H1 (cell line): ENCODE results near the gene CTPS2. TPM values are rescaled to one million over a fixed set of nuclear protein-coding genes. Genes with fewer than 3 reads are reported as not detected.

Experiments used
- CTCF ChIA-PET: fragments of 300-600 bp; sonication (Branson Sonifier 250); formaldehyde crosslinking; loops from one replicate; lab custom pipeline; 2021; ENCODE audit not compliant: partially characterized antibody; lab: Charles Lee
- POLR2A ChIA-PET: fragments of 300-600 bp; sonication (Branson Sonifier 250); formaldehyde crosslinking; loops from one replicate; lab custom pipeline; 2021; ENCODE audit warnings: inconsistent platforms; ENCODE audit not compliant: partially characterized antibody; lab: Charles Lee
- DNase-seq, 2 experiments: peaks; one replicate each; pipeline versions ENCODE4 v3.0.0 to v3.0.0-alpha.2; 2010 to 2022; ENCODE audit warnings: low spot score in 2 of 2, low read depth in 1 of 2, mixed read lengths in 1 of 2
- FAIRE-seq: peaks from 2 replicates; lab custom pipeline; 2011; peaks lifted over from hg19 to GRCh38; lab: Jason Lieb, UNC
- H2AFZ ChIP-seq: 2 replicates; pipeline ENCODE4 v1.8.1; 2012; ENCODE audit warnings: low read length, inconsistent platforms
- H2AK5ac ChIP-seq: 2 replicates; pipeline ENCODE4 v1.6.1; 2013; ENCODE audit warnings: low read depth, low read length
- H2BK120ac ChIP-seq: replicated peaks from 2 replicates; pipeline ENCODE3; 2013; ENCODE audit warnings: low read depth, low read length, inconsistent platforms
- H2BK12ac ChIP-seq: 2 replicates; pipeline ENCODE4 v1.6.1; 2013; ENCODE audit warnings: low read depth, low read length
- H2BK15ac ChIP-seq: 2 replicates; pipeline ENCODE4 v1.6.1; 2013; ENCODE audit warnings: low read length
- H2BK20ac ChIP-seq: 2 replicates; pipeline ENCODE4 v1.6.1; 2013; ENCODE audit warnings: low read length
- H2BK5ac ChIP-seq: 2 replicates; pipeline ENCODE4 v1.6.1; 2013; ENCODE audit warnings: low read depth, low read length
- H3K14ac ChIP-seq: 2 replicates; pipeline ENCODE4 v1.6.1; 2013; ENCODE audit warnings: inconsistent platforms; ENCODE audit not compliant: insufficient read length
- H3K18ac ChIP-seq: 2 replicates; pipeline ENCODE4 v1.6.1; 2013; ENCODE audit warnings: low read length; ENCODE audit errors: extremely low read depth
- H3K23ac ChIP-seq: 2 replicates; pipeline ENCODE4 v1.6.1; 2013; ENCODE audit warnings: inconsistent platforms; ENCODE audit not compliant: insufficient read length
- H3K23me2 ChIP-seq: 2 replicates; pipeline ENCODE4 v1.6.1; 2013; ENCODE audit warnings: low read depth, low read length
- H3K27ac ChIP-seq: 2 replicates; pipeline ENCODE4 v1.6.1; 2011; ENCODE audit warnings: low read depth, low read length, inconsistent platforms
- H3K27me3 ChIP-seq, 4 experiments: replicated peaks in 1 of 4; 1 replicate in 1 of 4; 2 replicates in 3 of 4; pipeline versions ENCODE4 v1.6.1 to v1.8.1; 2011 to 2013; ENCODE audit warnings: low read length in 3 of 4, mild to moderate bottlenecking in 3 of 4, inconsistent platforms in 2 of 4, mixed read lengths in 2 of 4, moderate library complexity in 1 of 4; ENCODE audit not compliant: control insufficient read depth in 3 of 4, insufficient read depth in 3 of 4; ENCODE audit errors: extremely low read depth in 1 of 4
- H3K36me3 ChIP-seq, 4 experiments: 2 replicates each; pipeline versions ENCODE4 v1.6.1 to v1.8.1; 2011 to 2013; ENCODE audit warnings: mild to moderate bottlenecking in 4 of 4, low read length in 3 of 4, moderate library complexity in 2 of 4, control low read depth in 1 of 4, inconsistent platforms in 1 of 4; ENCODE audit not compliant: insufficient read depth in 4 of 4, control insufficient read depth in 2 of 4
- H3K4ac ChIP-seq: replicated peaks from 2 replicates; pipeline ENCODE3; 2013; ENCODE audit warnings: low read length, low read depth, mixed read lengths, inconsistent platforms; ENCODE audit not compliant: insufficient read length
- H3K4me1 ChIP-seq, 4 experiments: replicated peaks in 1 of 4; 1 replicate in 1 of 4; 2 replicates in 3 of 4; pipeline versions ENCODE4 v1.6.1 to v1.8.1; 2011 to 2013; ENCODE audit warnings: low read length in 3 of 4, inconsistent platforms in 2 of 4, mixed read lengths in 1 of 4; ENCODE audit not compliant: insufficient read depth in 4 of 4, control insufficient read depth in 3 of 4
- H3K4me2 ChIP-seq, 2 experiments: 2 replicates each; pipeline versions ENCODE4 v1.6.1 to v1.8.1; 2011 to 2013; ENCODE audit warnings: low read depth in 2 of 2, low read length in 2 of 2, control low read depth in 1 of 2, inconsistent platforms in 1 of 2, mild to moderate bottlenecking in 1 of 2; ENCODE audit not compliant: insufficient read depth in 1 of 2
- H3K4me3 ChIP-seq, 4 experiments: fragments of 200-600, 300-600 bp in 1 of 4; sonication (generic), shearing (Covaris generic), sonication (Bioruptor Twin) in 1 of 4; 2 replicates each; pipeline versions ENCODE4 v1.5.1 to v1.8.1; 2011 to 2016; ENCODE audit warnings: low read length in 4 of 4, low read depth in 3 of 4, control low read depth in 2 of 4, inconsistent platforms in 2 of 4, mild to moderate bottlenecking in 2 of 4, mixed read lengths in 1 of 4, moderate library complexity in 1 of 4; ENCODE audit not compliant: insufficient read depth in 2 of 4; ENCODE audit errors: extremely low read depth in 1 of 4
- H3K56ac ChIP-seq: replicated peaks from 2 replicates; pipeline ENCODE3; 2013; ENCODE audit warnings: low read depth, mild to moderate bottlenecking, mixed read lengths, low read length, inconsistent platforms; ENCODE audit not compliant: insufficient read length
- H3K79me1 ChIP-seq: 2 replicates; pipeline ENCODE4 v1.6.1; 2013; ENCODE audit warnings: low read depth, low read length, control low read depth
- H3K79me2 ChIP-seq, 2 experiments: 2 replicates each; pipeline versions ENCODE4 v1.6.1 to v1.8.1; 2012 to 2013; ENCODE audit warnings: low read length in 2 of 2, mild to moderate bottlenecking in 2 of 2, inconsistent platforms in 1 of 2; ENCODE audit not compliant: insufficient read depth in 2 of 2, control insufficient read depth in 1 of 2
- H3K9ac ChIP-seq, 4 experiments: replicated peaks in 1 of 4; 1 replicate in 1 of 4; 2 replicates in 3 of 4; pipeline versions ENCODE4 v1.6.1 to v1.8.1; 2011 to 2013; ENCODE audit warnings: low read depth in 3 of 4, low read length in 3 of 4, control low read depth in 2 of 4, mild to moderate bottlenecking in 2 of 4, moderate library complexity in 2 of 4, inconsistent platforms in 1 of 4; ENCODE audit errors: extremely low read depth in 1 of 4
- H3K9me3 ChIP-seq, 2 experiments: 2 replicates each; pipeline versions ENCODE4 v1.6.1 to v1.8.1; 2012 to 2013; ENCODE audit warnings: mild to moderate bottlenecking in 2 of 2, moderate library complexity in 2 of 2, control low read depth in 1 of 2, inconsistent platforms in 1 of 2, low read depth in 1 of 2, low read length in 1 of 2, mixed read lengths in 1 of 2; ENCODE audit not compliant: insufficient read depth in 2 of 2
- H4K20me1 ChIP-seq, 2 experiments: replicated peaks in 1 of 2; 2 replicates each; pipeline versions ENCODE3 to v1.8.1; 2011 to 2013; ENCODE audit warnings: inconsistent platforms in 2 of 2, low read length in 2 of 2, mild to moderate bottlenecking in 1 of 2; ENCODE audit not compliant: insufficient read depth in 2 of 2, control insufficient read depth in 1 of 2
- H4K5ac ChIP-seq: 2 replicates; pipeline ENCODE4 v1.6.1; 2013; ENCODE audit warnings: low read length, low read depth, mixed read lengths, inconsistent platforms; ENCODE audit not compliant: insufficient read length
- H4K8ac ChIP-seq: 2 replicates; pipeline ENCODE4 v1.8.0; 2013; ENCODE audit warnings: mild to moderate bottlenecking, moderate library complexity, low read length, inconsistent platforms; ENCODE audit not compliant: insufficient read depth; ENCODE audit errors: extremely low read depth
- H4K91ac ChIP-seq: replicated peaks from 2 replicates; pipeline ENCODE3; 2013; ENCODE audit warnings: low read length, mixed read lengths, inconsistent platforms; ENCODE audit not compliant: insufficient read length
- FOSL1 ChIP-seq: IDR thresholded peaks from 2 replicates; pipeline ENCODE4 v1.6.1; 2011; ENCODE audit warnings: mild to moderate bottlenecking, low read depth, low read length, moderate library complexity; ENCODE audit not compliant: insufficient read depth
- JUND ChIP-seq: IDR thresholded peaks from 2 replicates; pipeline ENCODE4 v1.6.1; 2011; ENCODE audit warnings: mild to moderate bottlenecking, improper control_type of control experiment, low read length
- KDM1A ChIP-seq: fragments of 200-600, 300-600 bp; sonication (generic); IDR thresholded peaks from 2 replicates; pipeline ENCODE4 v1.7.1; 2016; ENCODE audit warnings: mild to moderate bottlenecking, low read length, borderline replicate concordance
- KDM5A ChIP-seq: fragments of 200-600 bp; IDR thresholded peaks from 2 replicates; pipeline ENCODE4 v1.7.1; 2012; ENCODE audit warnings: mild to moderate bottlenecking, low read length, inconsistent platforms, mixed read lengths
- POLR2AphosphoS5 ChIP-seq: IDR thresholded peaks from 2 replicates; pipeline ENCODE4 v1.6.1; 2011; ENCODE audit warnings: low read depth, low read length
- POU5F1 ChIP-seq: IDR thresholded peaks from 2 replicates; pipeline ENCODE4 v1.6.1; 2011; ENCODE audit warnings: low read depth, mild to moderate bottlenecking, low read length, moderate library complexity
- SP2 ChIP-seq: IDR thresholded peaks from 2 replicates; pipeline ENCODE4 v1.6.1; 2012; ENCODE audit warnings: mild to moderate bottlenecking, low read length, inconsistent platforms
- WGBS, 2 experiments: shearing (Covaris generic) in 1 of 2; methylation state at CpG; one replicate each; pipeline versions ENCODE4 v1.1.6 to v1.1.7; 2013 to 2015; ENCODE audit warnings: low lambda C conversion rate in 2 of 2, mixed read lengths in 2 of 2, inconsistent platforms in 1 of 2, low coverage in 1 of 2, missing lambda C conversion rate in 1 of 2; ENCODE audit not compliant: insufficient replicate concordance in 2 of 2, insufficient coverage in 1 of 2, insufficient read length in 1 of 2; ENCODE audit errors: extremely low coverage in 1 of 2, missing lambda C conversion rate in 1 of 2; 5-methylcytosine and 5-hydroxymethylcytosine counted together
- polyA plus RNA-seq, 7 experiments: library from polyadenylated mRNA; depleted of rRNA in 3 of 7; stranded (reverse) in 5 of 7; unstranded in 2 of 7; fragments of >200 nt in 5 of 7; fragments of 200-250 nt in 2 of 7; gene quantifications; 1 replicate in 5 of 7; 2 replicates in 1 of 7; 4 replicates in 1 of 7; pipeline versions ENCODE4 v1.2.1 to v1.2.3, GENCODE V29; 2011 to 2013; ENCODE audit warnings: missing spikeins in 2 of 7, mixed read lengths in 2 of 7
- total RNA-seq: library from RNA; stranded (reverse); fragmentation: NEBNext Ultra II Directional; extraction: Animal tissue kit (Norgen Biotek cat#: 25700); gene quantifications from 2 replicates; pipeline ENCODE4 v1.2.1, GENCODE V29; 2021

The CTPS2 gene
- total and polyA plus RNA-seq, 2 of the 8 experiments (the other 6 are each of a cell fraction or from before 2014, with no cell fraction given): 17.1 to 34.0 TPM

DNA sequence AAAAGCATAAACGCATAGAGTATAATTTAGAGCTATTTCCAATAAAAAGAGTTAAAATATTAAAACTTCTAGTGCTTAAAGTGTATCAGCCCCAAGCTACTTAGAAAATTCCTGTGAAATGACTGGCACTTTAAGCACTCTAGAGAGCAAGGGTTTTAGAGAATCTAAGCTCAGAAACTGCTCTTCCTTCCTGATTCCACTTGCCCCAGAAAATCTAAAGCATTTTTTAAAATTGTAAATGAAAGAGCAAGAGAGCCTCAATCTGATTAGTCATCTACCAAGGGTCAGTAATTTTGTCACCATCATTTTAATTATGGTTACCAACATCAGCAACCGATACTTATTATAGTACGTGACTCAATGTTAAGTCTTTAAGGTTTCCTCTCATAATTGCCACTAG lies 25.0 kb downstream of the CTPS2 start:
- no peak overlapping the region for H3K23ac ChIP-seq
- no peak overlapping the region for H2AK5ac ChIP-seq
- no peak overlapping the region for H3K56ac ChIP-seq
- H3K27ac ChIP-seq: no peak overlapping the region
- no peak overlapping the region for H4K91ac ChIP-seq
- H4K8ac ChIP-seq: no peak overlapping the region
- no peak overlapping the region for H3K4me3 ChIP-seq
- no peak overlapping the region for H2BK15ac ChIP-seq
- H2AFZ ChIP-seq: no peak overlapping the region
- H3K79me1 ChIP-seq: no peaks in the 10 kb centered on the region
- H2BK12ac ChIP-seq: no peak overlapping the region
- ChIA-PET POLR2A (interaction anchor here (0.6 kb wide), 1 partner anchor 591 kb away, joined by 4 read pairs; no protein-coding TSS in a partner anchor), CTCF (no interaction called here)
- H3K14ac ChIP-seq: no peak overlapping the region
- no peak for DNase-seq
- no peak overlapping the region for H3K9ac ChIP-seq
- H3K4me2 ChIP-seq: no peak overlapping the region
- H2BK5ac ChIP-seq: no peak overlapping the region
- H3K27me3 ChIP-seq: no peaks in the 10 kb centered on the region
- H3K4me1 ChIP-seq: no peaks in the 10 kb centered on the region
- no peak overlapping the region for H3K4ac ChIP-seq
- FAIRE-seq: no peak
- peaks cover 11 to 48% (median 29%) of the 10 kb centered on the region in 4 experiments; a peak in 6 of 8 replicates for H3K36me3 ChIP-seq
- H3K18ac ChIP-seq: no peak overlapping the region
- 100% methylated on average over 2 of the region's 3 CpGs; no CpG with 5 or more reads in 1 of the 2 experiments for WGBS, 2 experiments
- no peaks in the 10 kb centered on the region for H3K9me3 ChIP-seq
- H3K23me2 ChIP-seq: no peaks in the 10 kb centered on the region
- no peak overlapping the region for H4K5ac ChIP-seq
- H3K79me2 ChIP-seq: no peaks in the 10 kb centered on the region
- H2BK120ac ChIP-seq: no peak overlapping the region
- H4K20me1 ChIP-seq: no peaks in the 10 kb centered on the region
- no peak overlapping the region for H2BK20ac ChIP-seq
- TF ChIP-seq SP2: no peak
- no peak for TF ChIP-seq KDM5A
- no peak for TF ChIP-seq FOSL1
- no peak for TF ChIP-seq KDM1A
- TF ChIP-seq POLR2AphosphoS5: no peak
- TF ChIP-seq POU5F1: no peak
- no peak for TF ChIP-seq JUND
